CD8-positive, alpha-beta memory T cell (primary cell): ENCODE results near the gene DHX30. TPM values are rescaled to one million over a fixed set of nuclear protein-coding genes. Genes with fewer than 3 reads are reported as not detected.

Source experiments
- CTCF ChIA-PET: fragments of 350-600 bp; sonication (Branson Sonifier 250); formaldehyde crosslinking; loops from one replicate; lab custom pipeline; 2021; ENCODE audit warnings: antibody characterized with exemption; lab: Charles Lee
- POLR2A ChIA-PET: fragments of 350-600 bp; sonication (Branson Sonifier 250); formaldehyde crosslinking; loops from one replicate; lab custom pipeline; 2021; ENCODE audit warnings: antibody characterized with exemption; lab: Charles Lee
- DNase-seq, 5 donors: peaks; one replicate each; pipeline versions ENCODE4 v3.0.0 to v3.0.0-alpha.2; 2020 to 2022; ENCODE audit warnings: mixed read lengths in 1 of 5
- H3K27ac ChIP-seq: one replicate; pipeline ENCODE4 v1.7.0; 2013; ENCODE audit warnings: low read depth, mild to moderate bottlenecking, low read length, moderate library complexity
- H3K27me3 ChIP-seq: 2 replicates; pipeline ENCODE4 v1.7.0; 2013; ENCODE audit warnings: low read length, mild to moderate bottlenecking; ENCODE audit not compliant: insufficient read depth, poor library complexity, severe bottlenecking
- H3K36me3 ChIP-seq: 2 replicates; pipeline ENCODE4 v1.7.0; 2013; ENCODE audit warnings: mild to moderate bottlenecking, low read length, moderate library complexity; ENCODE audit not compliant: insufficient read depth
- H3K4me1 ChIP-seq: 2 replicates; pipeline ENCODE4 v1.7.0; 2013; ENCODE audit warnings: mild to moderate bottlenecking, low read length, moderate library complexity; ENCODE audit not compliant: insufficient read depth
- H3K4me3 ChIP-seq: 2 replicates; pipeline ENCODE4 v1.7.0; 2013; ENCODE audit warnings: mild to moderate bottlenecking, low read length
- H3K9me3 ChIP-seq: 2 replicates; pipeline ENCODE4 v1.7.0; 2013; ENCODE audit warnings: mild to moderate bottlenecking, low read length
- H3K27ac Mint-ChIP-seq, 8 donors: one replicate each; pipeline ENCODE4 v1.8.0; 2020 to 2021; ENCODE audit warnings: mixed read lengths in 8 of 8, mild to moderate bottlenecking in 6 of 8, inconsistent platforms in 3 of 8, moderate library complexity in 3 of 8
- H3K27me3 Mint-ChIP-seq, 2 donors: one replicate each; pipeline ENCODE4 v1.8.0; 2020 to 2021; ENCODE audit warnings: mixed read lengths in 2 of 2, mild to moderate bottlenecking in 1 of 2, moderate library complexity in 1 of 2
- H3K36me3 Mint-ChIP-seq, 3 donors: one replicate each; pipeline ENCODE4 v1.8.0; 2020 to 2021; ENCODE audit warnings: mixed read lengths in 3 of 3, inconsistent platforms in 1 of 3, mild to moderate bottlenecking in 1 of 3
- H3K4me1 Mint-ChIP-seq, 3 donors: one replicate each; pipeline ENCODE4 v1.8.0; 2020 to 2021; ENCODE audit warnings: mixed read lengths in 3 of 3, inconsistent platforms in 1 of 3, mild to moderate bottlenecking in 1 of 3
- H3K4me3 Mint-ChIP-seq, 7 donors: one replicate each; pipeline ENCODE4 v1.8.0; 2020 to 2021; ENCODE audit warnings: mixed read lengths in 7 of 7, mild to moderate bottlenecking in 6 of 7, moderate library complexity in 4 of 7, inconsistent platforms in 2 of 7
- H3K9me3 Mint-ChIP-seq, 5 donors: one replicate each; pipeline ENCODE4 v1.8.0; 2020 to 2022; ENCODE audit warnings: mixed read lengths in 5 of 5, mild to moderate bottlenecking in 3 of 5, moderate library complexity in 2 of 5, inconsistent platforms in 1 of 5
- polyA plus RNA-seq: library from polyadenylated mRNA; unstranded; fragments of 300-500 nt; fragmentation: Illumina TruSeq; gene quantifications from one replicate; pipeline ENCODE4 v1.2.3, GENCODE V29; 2021
- total RNA-seq, 2 experiments: library from RNA; stranded (reverse); gene quantifications; one replicate each; pipeline ENCODE4 v1.2.3, GENCODE V29; 2021

The DHX30 gene
- total and polyA plus RNA-seq, 3 experiments from 2014 or later: 48.3 to 117 (median 117) TPM

DNA sequence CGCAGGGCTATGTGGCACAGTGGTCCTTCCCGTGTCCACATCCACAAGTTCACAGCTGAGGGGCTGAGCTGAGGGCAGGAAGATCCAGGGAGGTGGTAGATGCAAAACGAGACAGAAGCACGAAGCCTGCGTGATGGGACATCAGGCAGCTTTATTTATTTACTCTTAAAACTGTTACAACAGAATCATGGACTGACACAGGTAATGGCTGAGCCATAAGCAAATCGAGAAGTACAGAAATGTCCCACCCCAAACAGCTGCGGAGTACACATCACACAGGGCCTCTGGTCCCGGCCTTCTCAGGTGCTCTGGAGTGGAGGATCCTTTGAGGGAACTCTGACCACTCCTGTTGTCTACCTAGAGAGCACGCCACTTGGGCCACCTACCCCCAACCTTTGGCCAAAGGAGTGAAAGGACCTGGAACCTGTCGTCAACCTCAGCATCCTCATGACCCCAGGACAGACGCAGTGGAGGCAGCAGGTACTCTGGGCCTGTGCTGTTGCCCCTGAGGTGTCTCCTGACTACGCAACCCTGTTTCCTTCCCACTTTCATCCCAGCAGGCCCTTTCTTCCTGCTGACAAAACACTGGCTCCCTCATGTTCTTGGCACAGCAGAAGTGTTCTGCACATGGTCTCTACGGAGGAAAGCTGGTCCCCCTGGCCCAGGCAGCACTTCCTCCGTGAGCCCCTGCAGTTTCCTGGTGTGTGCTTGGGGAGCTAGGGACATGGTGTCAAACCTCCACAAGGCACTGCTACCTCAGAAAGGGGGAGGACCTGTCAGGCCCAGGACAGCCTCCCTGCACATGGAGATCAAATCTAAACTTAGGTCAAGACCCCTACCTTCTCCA is 47.8 kb downstream of the DHX30 start:
- no peaks in the 10 kb centered on the region for H3K9me3 Mint-ChIP-seq
- no peaks in the 10 kb centered on the region for H3K4me1 Mint-ChIP-seq
- peaks cover 0 to 93% (median 3%) of the 10 kb centered on the region in 3 donors for H3K36me3 Mint-ChIP-seq
- no peaks in the 10 kb centered on the region for H3K27me3 Mint-ChIP-seq
- DNase-seq: no peak
- H3K27ac ChIP-seq: no peak overlapping the region
- no peak overlapping the region for H3K4me3 ChIP-seq
- no peaks in the 10 kb centered on the region for H3K4me1 ChIP-seq
- ChIA-PET POLR2A (interaction anchor here (0.6 kb wide), 1 partner anchor 12 kb away, joined by 5 read pairs; no protein-coding TSS in a partner anchor), CTCF (no interaction called here)
- peaks cover 31% of the 10 kb centered on the region for H3K36me3 ChIP-seq
- H3K27ac Mint-ChIP-seq: peak overlapping the region in 5 of 8 donors; percentile 8 to 77 (median 51)
- no peak overlapping the region for H3K4me3 Mint-ChIP-seq
- no peaks in the 10 kb centered on the region for H3K9me3 ChIP-seq
- H3K27me3 ChIP-seq: no peaks in the 10 kb centered on the region

DNA sequence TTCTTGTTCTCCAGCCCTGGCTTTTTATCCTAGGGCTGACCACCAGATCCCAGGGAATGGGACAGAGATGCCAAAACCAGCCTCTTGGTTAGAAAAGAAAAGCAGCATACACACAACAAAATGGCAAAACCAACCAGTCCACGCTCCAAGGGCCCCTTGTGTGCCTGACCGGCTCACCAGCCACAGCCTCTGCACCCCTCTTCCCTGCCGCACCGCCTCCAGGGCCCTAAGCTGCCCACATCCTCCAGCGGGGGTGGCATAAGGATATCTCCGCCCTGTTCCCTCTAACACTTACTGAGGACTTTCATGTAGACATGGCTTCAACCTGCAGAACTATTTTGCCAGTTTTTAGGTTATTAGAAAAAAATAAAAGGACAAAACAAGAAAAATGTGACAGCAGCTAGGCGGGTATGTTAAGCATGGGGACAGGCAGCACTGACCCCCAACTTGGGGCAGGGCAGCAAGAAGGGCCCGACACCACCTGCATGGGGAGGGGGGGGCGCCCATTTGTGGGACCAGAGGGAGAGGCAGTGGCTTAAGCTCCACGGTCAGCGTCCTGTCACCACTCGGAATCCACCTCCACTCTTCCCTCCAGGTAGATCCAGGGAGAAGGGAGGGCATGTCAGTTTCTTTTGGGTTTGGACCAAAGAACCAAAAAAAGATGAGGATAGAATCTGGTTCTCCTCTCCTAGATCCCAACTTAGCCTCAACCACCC is 49.1 kb downstream of the DHX30 start:
- Histone ChIP-seq H3K27ac (no peak overlapping the region), H3K9me3 (no peaks in the 10 kb centered on the region), H3K27me3 (no peaks in the 10 kb centered on the region), H3K36me3 (peaks cover 19% of the 10 kb centered on the region), H3K4me3 (no peak overlapping the region), H3K4me1 (no peaks in the 10 kb centered on the region)
- DNase-seq: no peak
- H3K27ac Mint-ChIP-seq: peak overlapping the region in 2 of 8 donors; percentile 66 to 84
- no peaks in the 10 kb centered on the region for H3K9me3 Mint-ChIP-seq
- POLR2A ChIA-PET: no interaction called here
- CTCF ChIA-PET: interaction anchor here (1.0 kb wide), 1 partner anchor 10 kb away, joined by 3 read pairs; no protein-coding TSS in a partner anchor
- no peak overlapping the region for H3K4me3 Mint-ChIP-seq
- H3K36me3 Mint-ChIP-seq: peaks cover 0 to 93% (median 5%) of the 10 kb centered on the region in 3 donors
- H3K4me1 Mint-ChIP-seq: no peaks in the 10 kb centered on the region
- H3K27me3 Mint-ChIP-seq: no peaks in the 10 kb centered on the region

DNA sequence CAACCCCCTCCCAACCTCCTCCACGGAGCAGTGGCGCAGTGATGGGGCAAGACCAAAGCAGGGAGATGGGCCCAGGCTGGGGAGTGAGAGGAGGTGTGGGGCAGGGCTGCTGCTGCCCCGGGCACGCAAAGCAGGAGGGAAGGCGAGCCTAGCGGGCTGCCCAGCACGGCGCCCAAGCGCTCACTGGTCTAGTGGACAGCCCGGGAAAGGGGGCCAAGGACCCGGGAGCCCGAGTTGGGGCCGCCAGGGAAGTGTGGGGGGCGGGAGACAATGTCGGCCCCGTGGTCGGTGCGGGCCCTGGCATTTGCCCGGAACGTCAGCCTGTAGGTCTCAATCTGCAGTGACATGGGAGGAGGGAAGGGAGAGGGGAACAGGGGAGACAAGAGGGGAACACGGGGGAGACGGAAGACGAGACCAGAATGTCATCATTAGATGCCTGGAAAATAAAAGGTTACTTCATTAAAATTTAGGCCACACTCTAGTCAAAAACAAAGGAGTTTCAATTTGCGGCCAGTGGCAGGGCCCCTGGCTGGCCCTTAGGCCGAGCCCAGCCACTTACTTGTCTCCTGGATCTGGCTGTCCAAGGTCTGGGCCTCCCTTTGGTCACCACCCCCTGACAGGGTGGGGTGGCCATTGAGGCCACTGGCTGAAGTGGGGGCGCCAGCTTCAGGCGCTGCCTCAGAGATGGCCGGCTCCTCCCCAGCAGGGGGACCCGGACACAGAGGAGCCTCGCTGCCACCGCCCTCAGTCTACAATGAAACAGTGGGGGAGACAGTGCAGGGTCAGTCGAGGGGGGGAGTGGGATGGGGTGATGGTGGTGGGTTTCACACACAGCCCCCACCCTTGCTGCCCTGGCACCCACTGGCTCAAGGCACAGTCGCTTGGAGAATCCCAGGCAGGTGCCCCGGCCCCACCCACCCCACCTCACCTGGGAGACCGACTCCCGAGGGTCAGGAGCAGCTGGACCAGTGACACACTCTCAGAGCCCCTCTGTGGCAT is 50.0 kb downstream of the DHX30 start:
- CTCF ChIA-PET: interaction anchor here (1.0 kb wide), 1 partner anchor 9 kb away, joined by 3 read pairs; no protein-coding TSS in a partner anchor
- H3K27ac Mint-ChIP-seq: peak overlapping the region in 1 of 8 donors; percentile 74
- no peaks in the 10 kb centered on the region for H3K4me1 ChIP-seq

GRCh38 chr3:47854267-47854666 is 51.3 kb downstream of the DHX30 start:
- CTCF ChIA-PET: no interaction called here
- peaks cover 0 to 84% (median 9%) of the 10 kb centered on the region in 3 donors for H3K36me3 Mint-ChIP-seq
- Histone ChIP-seq H3K36me3 (peaks cover 6% of the 10 kb centered on the region), H3K4me1 (no peaks in the 10 kb centered on the region), H3K27ac (no peak overlapping the region), H3K9me3 (no peaks in the 10 kb centered on the region), H3K4me3 (no peak overlapping the region), H3K27me3 (no peaks in the 10 kb centered on the region)
- peak overlapping the region in 1 of 8 donors; percentile 72 for H3K27ac Mint-ChIP-seq
- no peak overlapping the region for H3K4me3 Mint-ChIP-seq
- no peaks in the 10 kb centered on the region for H3K27me3 Mint-ChIP-seq
- no peaks in the 10 kb centered on the region for H3K4me1 Mint-ChIP-seq
- no peaks in the 10 kb centered on the region for H3K9me3 Mint-ChIP-seq
- POLR2A ChIA-PET: no interaction called here
- DNase-seq: no peak

More for the DNA sequence above, 50.0 kb downstream of the DHX30 start:
- no peaks in the 10 kb centered on the region for H3K27me3 ChIP-seq
- H3K4me3 ChIP-seq: no peak overlapping the region
- H3K9me3 ChIP-seq: no peaks in the 10 kb centered on the region
- H3K27me3 Mint-ChIP-seq: no peaks in the 10 kb centered on the region
- no peak overlapping the region for H3K4me3 Mint-ChIP-seq
- POLR2A ChIA-PET: no interaction called here
- no peaks in the 10 kb centered on the region for H3K9me3 Mint-ChIP-seq
- peaks cover 12% of the 10 kb centered on the region for H3K36me3 ChIP-seq
- DNase-seq: no peak
- peaks cover 0 to 90% (median 5%) of the 10 kb centered on the region in 3 donors for H3K36me3 Mint-ChIP-seq
- no peak overlapping the region for H3K27ac ChIP-seq
- no peaks in the 10 kb centered on the region for H3K4me1 Mint-ChIP-seq

GRCh38 chr3:47854720-47855455 is 52.0 kb downstream of the DHX30 start:
- H3K4me1 Mint-ChIP-seq: no peaks in the 10 kb centered on the region
- no peaks in the 10 kb centered on the region for H3K27me3 Mint-ChIP-seq
- no peak overlapping the region for H3K4me3 Mint-ChIP-seq
- Histone ChIP-seq H3K27me3 (no peaks in the 10 kb centered on the region), H3K4me1 (no peaks in the 10 kb centered on the region), H3K27ac (no peak overlapping the region), H3K36me3 (peaks cover 6% of the 10 kb centered on the region), H3K9me3 (no peaks in the 10 kb centered on the region), H3K4me3 (no peak overlapping the region)
- ChIA-PET POLR2A (no interaction called here), CTCF (no interaction called here)
- H3K36me3 Mint-ChIP-seq: peaks cover 0 to 84% (median 12%) of the 10 kb centered on the region in 3 donors
- DNase-seq: no peak
- H3K9me3 Mint-ChIP-seq: no peaks in the 10 kb centered on the region
- peak overlapping the region in 2 of 8 donors; percentile 17 to 32 for H3K27ac Mint-ChIP-seq

DNA sequence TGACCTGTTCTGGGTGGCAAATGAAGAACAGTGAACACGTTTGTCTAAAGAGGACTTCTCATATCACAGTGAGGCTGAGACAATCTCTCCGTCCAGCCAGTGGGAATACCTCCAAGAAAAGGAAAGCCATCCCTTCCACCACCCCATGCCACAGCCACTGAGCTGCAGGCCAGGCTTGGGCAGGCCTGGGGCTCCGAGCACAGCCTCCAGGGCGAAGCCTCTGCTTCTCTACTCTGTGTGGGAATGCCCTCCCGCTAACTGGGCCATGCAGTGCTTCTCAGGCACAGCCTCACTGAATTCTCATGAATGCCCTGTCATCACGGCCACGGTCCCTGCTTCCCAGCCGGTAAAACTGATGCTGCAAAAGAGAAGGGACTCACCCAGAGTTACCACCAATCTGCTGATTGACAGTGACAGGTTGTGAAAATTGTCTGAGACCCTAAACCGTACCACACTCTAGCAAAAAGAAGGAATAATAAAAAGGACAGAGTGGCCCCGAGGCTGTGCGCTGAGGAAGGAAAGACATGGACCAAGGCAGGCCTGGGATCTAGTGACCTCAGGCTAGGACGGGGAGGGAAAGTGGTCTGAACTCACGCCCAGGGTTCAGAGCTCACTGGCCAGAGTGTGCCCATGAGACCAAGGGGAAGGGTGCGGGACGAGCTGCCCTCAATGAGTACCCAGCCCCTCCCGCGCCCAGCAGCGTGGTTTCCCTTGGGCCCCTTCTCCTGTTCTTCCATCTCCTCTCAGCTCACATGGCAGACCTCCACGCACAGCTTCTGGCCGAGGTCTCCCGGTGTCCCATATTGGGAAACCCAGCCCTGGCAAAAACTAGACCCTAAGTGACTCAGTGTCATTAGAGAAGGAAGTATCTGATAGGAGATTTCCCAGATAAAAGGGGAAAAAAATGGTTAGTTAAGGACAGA is 52.8 kb downstream of the DHX30 start:
- Mint-ChIP-seq H3K36me3 (peaks cover 0 to 83% (median 13%) of the 10 kb centered on the region in 3 donors), H3K27me3 (no peaks in the 10 kb centered on the region), H3K27ac (peak overlapping the region in 3 of 8 donors; percentile 58 to 64 (median 61)), H3K4me3 (no peak overlapping the region), H3K4me1 (no peaks in the 10 kb centered on the region), H3K9me3 (no peaks in the 10 kb centered on the region)
- ChIA-PET POLR2A (interaction anchor here (0.6 kb wide), 1 partner anchor 10 kb away, joined by 6 read pairs; no protein-coding TSS in a partner anchor), CTCF (no interaction called here)
- Histone ChIP-seq H3K27ac (no peak overlapping the region), H3K36me3 (peaks cover 6% of the 10 kb centered on the region), H3K4me3 (no peak overlapping the region), H3K9me3 (no peaks in the 10 kb centered on the region), H3K27me3 (no peaks in the 10 kb centered on the region), H3K4me1 (no peaks in the 10 kb centered on the region)
- no peak for DNase-seq
